Activated T-helper 1 cell treated with anti-CD3 and anti-CD28 coated beads, Interleukin-12 subunit alpha, Interleukin-12 subunit beta, Interleukin-2, Interleukin-4 antibody, amounts not matched to agents 30 ng/mL and 10 ng/mL and 1 ng/mL, durations not matched to agents 14 hours and 24 hours and 36 hours (primary cell): Measurements from ENCODE around the gene C1QTNF5. TPM values are rescaled to one million over a fixed set of nuclear protein-coding genes. Genes with fewer than 3 reads are reported as not detected.

Experiments used
- DNase-seq: peaks from one replicate; pipeline ENCODE4 v3.0.0; 2021; ENCODE audit warnings: low spot score
- H3K27ac Mint-ChIP-seq: one replicate; pipeline ENCODE4 v1.8.0; 2021; ENCODE audit warnings: mild to moderate bottlenecking, mixed read lengths
- H3K27me3 Mint-ChIP-seq: one replicate; pipeline ENCODE4 v1.8.0; 2022; ENCODE audit warnings: mild to moderate bottlenecking, moderate library complexity, mixed read lengths; ENCODE audit not compliant: insufficient read depth
- H3K36me3 Mint-ChIP-seq: one replicate; pipeline ENCODE4 v1.8.0; 2021; ENCODE audit warnings: low read depth, mixed read lengths
- H3K4me1 Mint-ChIP-seq: one replicate; pipeline ENCODE4 v1.8.0; 2021; ENCODE audit warnings: low read depth, mixed read lengths
- H3K4me3 Mint-ChIP-seq: one replicate; pipeline ENCODE4 v1.8.0; 2021; ENCODE audit warnings: mild to moderate bottlenecking, moderate library complexity, mixed read lengths
- H3K9me3 Mint-ChIP-seq: one replicate; pipeline ENCODE4 v1.8.0; 2021; ENCODE audit warnings: mixed read lengths
- intact Hi-C: fragments of 100-400 bp; cut with micrococcal nuclease; formaldehyde crosslinking; loops from one replicate; pipeline ENCODE4 v1.15.1; 2024
- total RNA-seq: library from RNA; stranded (reverse); gene quantifications from 2 replicates; pipeline ENCODE4 v1.2.3, GENCODE V29; 2022

Gene C1QTNF5
- total RNA-seq, 1 donor from 2014 or later, result not detected

DNA sequence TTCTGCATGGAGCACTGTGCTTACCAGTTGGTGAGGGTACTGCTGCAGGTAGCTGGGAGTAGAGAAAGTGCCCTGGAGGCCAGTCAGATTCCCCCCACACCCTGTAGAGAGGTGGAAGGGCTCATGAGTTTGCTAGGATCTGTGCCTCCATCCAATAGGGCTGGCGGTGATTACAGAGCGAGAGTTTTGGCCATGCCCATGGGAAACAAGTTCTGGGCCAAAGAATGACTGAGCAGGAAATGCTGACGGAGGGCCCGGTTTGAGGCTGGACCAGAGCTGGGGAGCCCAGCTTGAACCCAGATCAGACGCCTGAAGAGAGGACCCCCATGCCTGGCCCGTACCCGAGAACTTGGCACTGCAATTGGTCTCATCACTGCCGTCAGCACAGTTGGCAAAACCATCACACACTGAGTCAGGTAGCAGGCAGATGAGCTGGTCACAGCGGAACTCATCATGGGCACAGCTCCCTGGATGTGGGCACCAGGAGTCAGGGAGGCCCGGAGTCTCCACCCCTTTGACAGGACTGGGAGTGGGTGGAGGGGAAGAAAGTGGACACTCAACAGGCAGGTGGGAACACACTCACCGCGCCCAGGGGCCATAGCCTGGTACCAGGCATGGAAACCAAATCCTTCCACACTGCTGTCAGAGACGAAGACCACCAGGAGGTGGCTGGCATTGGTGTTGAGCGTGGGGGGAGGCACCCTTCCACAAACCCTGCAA lies 3.8 kb upstream of the C1QTNF5 start:
- DNase-seq, result no peak
- Mint-ChIP-seq H3K4me1 (no peaks in the 10 kb centered on the region), H3K4me3 (no peak overlapping the region), H3K9me3 (no peaks in the 10 kb centered on the region), H3K27me3 (peaks cover 30% of the 10 kb centered on the region), H3K27ac (no peak overlapping the region), H3K36me3 (no peaks in the 10 kb centered on the region)
- intact Hi-C loops, result no loop called here

- Mint-ChIP-seq H3K27ac (no peak overlapping the region), H3K4me3 (no peak overlapping the region), H3K36me3 (peaks cover 3% of the 10 kb centered on the region), H3K9me3 (no peaks in the 10 kb centered on the region), H3K27me3 (peaks cover 37% of the 10 kb centered on the region), H3K4me1 (peaks cover 3% of the 10 kb centered on the region)
- no peak for DNase-seq
- intact Hi-C loops, result no loop called here
Observed at GRCh38 chr11:119343726-119344125, 3.0 kb upstream of the C1QTNF5 start.

DNA sequence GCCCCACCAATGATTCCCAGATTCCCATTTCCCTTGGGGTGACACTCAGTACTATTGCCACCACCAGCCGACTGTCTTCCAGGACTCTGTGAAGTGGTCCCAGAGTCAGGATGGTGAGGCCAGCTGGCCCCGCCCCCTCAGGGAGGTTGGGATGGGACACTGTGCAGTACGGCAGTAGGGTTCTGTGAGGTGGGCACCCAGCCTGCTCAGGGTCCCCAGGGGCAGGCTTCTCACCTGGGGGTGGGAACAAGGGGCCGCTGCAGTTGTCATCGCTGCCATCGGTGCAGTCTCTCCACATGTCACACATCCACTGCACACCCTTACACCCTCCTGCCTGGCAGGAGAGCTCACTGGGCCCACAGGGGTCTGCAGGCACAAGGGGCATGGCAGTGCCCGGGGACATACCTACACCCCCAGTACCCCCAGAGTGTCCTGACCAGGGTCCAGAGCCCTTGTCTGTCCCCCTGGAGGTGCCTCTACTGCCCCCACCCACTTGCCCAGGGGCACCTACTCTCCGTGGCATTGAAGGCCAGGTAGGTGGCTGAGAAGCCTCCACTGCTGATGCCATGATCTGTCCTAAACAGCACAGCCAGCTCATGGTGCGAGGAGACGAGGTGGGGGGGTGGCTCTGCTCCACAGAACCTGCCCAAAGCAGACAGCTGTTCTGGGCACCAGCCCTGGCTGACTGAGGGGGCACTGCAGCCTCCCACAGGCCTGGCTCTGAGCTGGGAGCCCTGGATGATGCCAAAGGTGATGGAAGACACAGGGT lies 1.9 kb upstream of the C1QTNF5 start:
- Mint-ChIP-seq H3K9me3 (no peaks in the 10 kb centered on the region), H3K27ac (no peak overlapping the region), H3K27me3 (peaks cover 37% of the 10 kb centered on the region), H3K36me3 (peaks cover 9% of the 10 kb centered on the region), H3K4me1 (peaks cover 14% of the 10 kb centered on the region), H3K4me3 (no peak overlapping the region)
- intact Hi-C loops, result no loop called here
- no peak for DNase-seq

GRCh38 chr11:119342023-119342300 lies 1.3 kb upstream of the C1QTNF5 start:
- Mint-ChIP-seq H3K27ac (no peak overlapping the region), H3K9me3 (no peaks in the 10 kb centered on the region), H3K4me3 (no peak overlapping the region), H3K4me1 (peaks cover 20% of the 10 kb centered on the region), H3K27me3 (peaks cover 36% of the 10 kb centered on the region), H3K36me3 (peaks cover 14% of the 10 kb centered on the region)
- DNase-seq, result no peak
- intact Hi-C loops, result no loop called here

- peaks cover 17% of the 10 kb centered on the region for H3K36me3 Mint-ChIP-seq
- DNase-seq, result no peak
- H3K9me3 Mint-ChIP-seq, result no peaks in the 10 kb centered on the region
- H3K4me1 Mint-ChIP-seq, result peaks cover 23% of the 10 kb centered on the region
- no peak overlapping the region for H3K4me3 Mint-ChIP-seq
- H3K27ac Mint-ChIP-seq, result no peak overlapping the region
- intact Hi-C loops, result no loop called here
- H3K27me3 Mint-ChIP-seq, result peaks cover 36% of the 10 kb centered on the region
Observed at GRCh38 chr11:119341222-119342022, 739 bp upstream of the C1QTNF5 start.

- intact Hi-C loops, result loop anchor here (2.0 kb wide), 1 partner anchor 17 kb away; no protein-coding TSS in a partner anchor
- Mint-ChIP-seq H3K9me3 (no peaks in the 10 kb centered on the region), H3K4me1 (peaks cover 39% of the 10 kb centered on the region), H3K27ac (no peak overlapping the region), H3K36me3 (peaks cover 22% of the 10 kb centered on the region), H3K4me3 (no peak overlapping the region), H3K27me3 (peaks cover 36% of the 10 kb centered on the region)
- DNase-seq, result no peak
Observed at GRCh38 chr11:119339589-119340334, 921 bp downstream of the C1QTNF5 start.

- Mint-ChIP-seq H3K9me3 (no peaks in the 10 kb centered on the region), H3K36me3 (peaks cover 22% of the 10 kb centered on the region), H3K4me3 (no peak overlapping the region), H3K27me3 (peaks cover 32% of the 10 kb centered on the region), H3K4me1 (peaks cover 40% of the 10 kb centered on the region), H3K27ac (no peak overlapping the region)
- no peak for DNase-seq
- intact Hi-C loops, result loop anchor here (1.0 to 2.0 kb wide), 3 partner anchors 18 to 42 kb away; partner anchors contain the start of gene USP2
Observed at GRCh38 chr11:119338965-119339588, 1.6 kb downstream of the C1QTNF5 start.

GRCh38 chr11:119338318-119338890 lies 2.3 kb downstream of the C1QTNF5 start:
- no peak overlapping the region for H3K27ac Mint-ChIP-seq
- peaks cover 22% of the 10 kb centered on the region for H3K36me3 Mint-ChIP-seq
- H3K4me1 Mint-ChIP-seq, result peaks cover 44% of the 10 kb centered on the region
- H3K4me3 Mint-ChIP-seq, result peak overlapping the region; percentile 21
- H3K27me3 Mint-ChIP-seq, result peaks cover 30% of the 10 kb centered on the region
- no peaks in the 10 kb centered on the region for H3K9me3 Mint-ChIP-seq
- intact Hi-C loops, result loop anchor here (1.0 to 2.0 kb wide), 3 partner anchors 17 to 43 kb away; partner anchors contain the start of gene USP2
- DNase-seq, result peak; percentile 49

DNA sequence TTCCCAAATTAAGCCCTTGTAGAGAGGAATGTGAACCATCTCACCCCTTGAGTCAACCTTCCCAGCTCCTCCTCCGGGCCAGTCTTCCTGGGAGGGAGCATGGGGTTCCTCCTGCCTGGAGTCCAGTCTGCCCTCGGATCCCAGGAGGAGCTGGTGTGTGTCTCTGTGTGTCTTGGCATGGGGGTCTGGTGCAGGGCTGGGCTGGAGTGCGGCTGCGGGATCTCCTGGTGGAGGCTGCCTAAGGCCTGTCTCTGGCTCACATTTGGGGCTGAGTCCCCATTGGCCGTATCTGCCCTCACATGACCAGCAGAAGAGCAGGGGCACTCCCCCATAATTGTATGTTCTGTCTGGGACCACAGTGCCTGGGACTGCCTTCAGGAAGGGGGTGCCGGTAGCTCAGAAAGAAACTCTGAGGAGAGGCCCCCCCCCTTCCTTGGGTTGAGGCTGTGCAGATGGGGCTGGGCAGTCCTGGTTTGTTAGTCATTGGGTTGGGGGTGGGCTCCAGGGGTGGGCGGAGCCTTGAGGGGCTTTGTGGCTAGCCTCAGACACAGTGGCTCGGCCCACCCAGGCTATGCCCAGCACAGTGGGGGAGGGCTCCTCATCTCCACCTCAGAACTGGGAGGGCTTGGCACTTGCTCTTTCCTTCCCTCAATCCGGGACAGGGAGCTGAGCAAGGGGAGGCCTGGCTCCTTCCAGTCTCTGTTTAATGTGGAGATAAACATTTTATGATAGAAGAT lies 2.9 kb downstream of the C1QTNF5 start:
- Mint-ChIP-seq H3K4me3 (no peak overlapping the region), H3K36me3 (peaks cover 22% of the 10 kb centered on the region), H3K4me1 (peaks cover 50% of the 10 kb centered on the region), H3K27ac (no peak overlapping the region), H3K27me3 (peaks cover 23% of the 10 kb centered on the region), H3K9me3 (no peaks in the 10 kb centered on the region)
- intact Hi-C loops, result loop anchor here (1.0 to 2.0 kb wide), 3 partner anchors 16 to 44 kb away; partner anchors contain the start of gene USP2
- DNase-seq, result no peak

GRCh38 chr11:119336744-119337469 lies 3.8 kb downstream of the C1QTNF5 start:
- Mint-ChIP-seq H3K4me3 (peak overlapping the region; percentile 97), H3K9me3 (no peaks in the 10 kb centered on the region), H3K27ac (no peak overlapping the region), H3K36me3 (peaks cover 22% of the 10 kb centered on the region), H3K4me1 (peaks cover 53% of the 10 kb centered on the region), H3K27me3 (peaks cover 25% of the 10 kb centered on the region)
- DNase-seq, result no peak
- intact Hi-C loops, result no loop called here
